WTC11 (cell line): ENCODE measurements around the gene CCDC81. TPM values are rescaled to one million over a fixed set of nuclear protein-coding genes. Genes with fewer than 3 reads are reported as not detected.

Source experiments
- ATAC-seq: fragments of 200-7000 bp; cut with Tn5 transposase; 2 replicates; pipeline ENCODE4 v1.10.0; 2021; ENCODE audit warnings: mild to moderate bottlenecking, moderate library complexity
- CTCF ChIA-PET: fragments of 300-600 bp; sonication (Branson Sonifier 250); formaldehyde crosslinking; loops from one replicate; lab custom pipeline; 2021; ENCODE audit warnings: antibody characterized with exemption; lab: Charles Lee
- POLR2A ChIA-PET: fragments of 350-600 bp; sonication (Branson Sonifier 250); formaldehyde crosslinking; loops from one replicate; lab custom pipeline; 2021; ENCODE audit warnings: antibody characterized with exemption; lab: Charles Lee
- DNase-seq: peaks from one replicate; pipeline ENCODE4 v3.0.0; 2021; ENCODE audit warnings: low spot score
- H3K27ac Mint-ChIP-seq: 2 replicates; pipeline ENCODE4 v1.8.0; 2021; ENCODE audit warnings: mixed read lengths
- H3K27me3 Mint-ChIP-seq: 2 replicates; pipeline ENCODE4 v1.8.0; 2021; ENCODE audit warnings: low read depth, mild to moderate bottlenecking, moderate library complexity, mixed read lengths
- H3K36me3 Mint-ChIP-seq: 2 replicates; pipeline ENCODE4 v1.8.0; 2021; ENCODE audit warnings: mixed read lengths
- H3K4me1 Mint-ChIP-seq: 2 replicates; pipeline ENCODE4 v1.8.0; 2022; ENCODE audit warnings: mixed read lengths
- H3K4me3 Mint-ChIP-seq: 2 replicates; pipeline ENCODE4 v1.8.0; 2021; ENCODE audit warnings: mild to moderate bottlenecking, moderate library complexity, mixed read lengths
- H3K9me3 Mint-ChIP-seq: 2 replicates; pipeline ENCODE4 v1.8.0; 2021; ENCODE audit warnings: mixed read lengths
- CREB1 ChIP-seq: sonication (generic); formaldehyde crosslinking; IDR thresholded peaks from 2 replicates; pipeline ENCODE4 v1.8.0; 2023; ENCODE audit warnings: mild to moderate bottlenecking, missing genetic modification reagents
- ELF4 ChIP-seq: sonication (generic); formaldehyde crosslinking; IDR thresholded peaks from 2 replicates; pipeline ENCODE4 v1.8.1; 2022; ENCODE audit warnings: low read depth, mild to moderate bottlenecking, moderate library complexity, missing genetic modification reagents
- ESRRA ChIP-seq: sonication (generic); formaldehyde crosslinking; IDR thresholded peaks from 2 replicates; pipeline ENCODE4 v1.8.1; 2022; ENCODE audit warnings: mild to moderate bottlenecking, missing genetic modification reagents, borderline replicate concordance
- HMGA2 ChIP-seq: fragments of 250-450 bp; sonication (Bioruptor Pico); IDR thresholded peaks from 2 replicates; pipeline ENCODE4 v1.4.0; 2021; ENCODE audit warnings: mild to moderate bottlenecking, moderate library complexity
- IRF2 ChIP-seq: sonication (generic); formaldehyde crosslinking; IDR thresholded peaks from 2 replicates; pipeline ENCODE4 v1.8.0; 2022; ENCODE audit warnings: low read depth, missing genetic modification reagents, borderline replicate concordance
- JUN ChIP-seq: sonication (generic); formaldehyde crosslinking; IDR thresholded peaks from 2 replicates; pipeline ENCODE4 v1.8.0; 2023; ENCODE audit warnings: mild to moderate bottlenecking, missing genetic modification reagents
- MYBL2 ChIP-seq: sonication (generic); formaldehyde crosslinking; IDR thresholded peaks from 2 replicates; pipeline ENCODE4 v1.8.1; 2023; ENCODE audit warnings: mild to moderate bottlenecking, moderate library complexity, missing genetic modification reagents
- NFYB ChIP-seq: sonication (generic); formaldehyde crosslinking; conservative IDR thresholded peaks from 2 replicates; pipeline ENCODE4 v1.8.0; 2022; ENCODE audit warnings: low read depth, missing genetic modification reagents
- NR2C2 ChIP-seq: sonication (generic); formaldehyde crosslinking; IDR thresholded peaks from 2 replicates; pipeline ENCODE4 v1.8.0; 2022; ENCODE audit warnings: mild to moderate bottlenecking, missing genetic modification reagents
- RELA ChIP-seq: sonication (generic); formaldehyde crosslinking; IDR thresholded peaks from 2 replicates; pipeline ENCODE4 v1.8.1; 2022; ENCODE audit warnings: missing genetic modification reagents, mild to moderate bottlenecking, borderline replicate concordance
- SMAD3 ChIP-seq: sonication (generic); formaldehyde crosslinking; IDR thresholded peaks from 2 replicates; pipeline ENCODE4 v1.8.0; 2022; ENCODE audit warnings: missing genetic modification reagents, mild to moderate bottlenecking, borderline replicate concordance
- TEAD4 ChIP-seq: sonication (generic); formaldehyde crosslinking; IDR thresholded peaks from 2 replicates; pipeline ENCODE4 v1.8.0; 2022; ENCODE audit warnings: mild to moderate bottlenecking, missing genetic modification reagents
- ZNF263 ChIP-seq: sonication (generic); formaldehyde crosslinking; IDR thresholded peaks from 2 replicates; pipeline ENCODE4 v1.8.1; 2022; ENCODE audit warnings: low read depth, mild to moderate bottlenecking, moderate library complexity, missing genetic modification reagents
- ZNF416 ChIP-seq: fragments of 250-450 bp; sonication (Bioruptor Pico); IDR thresholded peaks from 2 replicates; pipeline ENCODE4 v1.9.0; 2021; ENCODE audit warnings: mild to moderate bottlenecking, inconsistent platforms
- total RNA-seq: library from RNA; stranded (reverse); gene quantifications from 3 replicates; pipeline ENCODE4 v1.2.3, GENCODE V29; 2021
- TF ChIP-seq, protein P1 (sequence below): fragments of 250-450 bp; sonication (Bioruptor Pico); conservative IDR thresholded peaks from 2 replicates; pipeline ENCODE4 v1.9.0; 2021; ENCODE audit warnings: mild to moderate bottlenecking
- TF ChIP-seq, protein P2 (sequence below): sonication (generic); formaldehyde crosslinking; conservative IDR thresholded peaks from 2 replicates; pipeline ENCODE4 v1.8.1; 2022; ENCODE audit warnings: mild to moderate bottlenecking, missing genetic modification reagents
- TF ChIP-seq, protein P3 (sequence below): sonication (generic); formaldehyde crosslinking; IDR thresholded peaks from 2 replicates; pipeline ENCODE4 v1.8.1; 2023; ENCODE audit warnings: mild to moderate bottlenecking, missing genetic modification reagents, moderate library complexity
- TF ChIP-seq, protein P4 (sequence below): sonication (generic); formaldehyde crosslinking; IDR thresholded peaks from 2 replicates; pipeline ENCODE4 v1.8.0; 2022; ENCODE audit warnings: missing genetic modification reagents
- TF ChIP-seq, protein P5 (sequence below): sonication (generic); formaldehyde crosslinking; IDR thresholded peaks from 2 replicates; pipeline ENCODE4 v1.8.1; 2023; ENCODE audit warnings: mild to moderate bottlenecking, missing genetic modification reagents, borderline replicate concordance
- TF ChIP-seq, protein P6 (sequence below): fragments of 200-600 bp; IDR thresholded peaks from 2 replicates; pipeline ENCODE4 v1.8.0; 2022; ENCODE audit warnings: antibody characterized with exemption
- TF ChIP-seq, protein P7 (sequence below): sonication (generic); formaldehyde crosslinking; IDR thresholded peaks from 2 replicates; pipeline ENCODE4 v1.8.1; 2022; ENCODE audit warnings: mild to moderate bottlenecking, moderate library complexity, missing genetic modification reagents

The CCDC81 gene
- total RNA-seq, 1 experiment from 2014 or later: 0.98 TPM

DNA sequence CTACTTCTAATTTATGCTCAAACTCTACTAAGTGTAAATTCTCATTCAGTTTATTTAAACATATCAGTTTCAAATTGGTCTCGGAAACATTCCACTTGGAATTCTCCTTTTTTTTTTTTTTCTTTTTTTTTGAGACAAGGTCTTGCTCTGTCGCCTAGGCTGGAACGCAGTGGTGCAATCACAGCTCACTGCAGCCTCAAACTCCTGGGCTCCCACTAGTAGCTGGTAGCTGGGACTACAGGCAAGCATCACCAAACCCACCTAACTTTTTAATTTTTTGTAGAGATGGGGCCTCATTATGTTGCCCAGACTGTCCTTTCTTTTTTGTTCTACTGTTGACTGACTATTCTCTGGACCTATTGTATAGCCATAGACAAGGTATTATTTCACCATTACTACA is 33.3 kb upstream of the CCDC81 start (continued):
- TF ChIP-seq, protein P1, sequence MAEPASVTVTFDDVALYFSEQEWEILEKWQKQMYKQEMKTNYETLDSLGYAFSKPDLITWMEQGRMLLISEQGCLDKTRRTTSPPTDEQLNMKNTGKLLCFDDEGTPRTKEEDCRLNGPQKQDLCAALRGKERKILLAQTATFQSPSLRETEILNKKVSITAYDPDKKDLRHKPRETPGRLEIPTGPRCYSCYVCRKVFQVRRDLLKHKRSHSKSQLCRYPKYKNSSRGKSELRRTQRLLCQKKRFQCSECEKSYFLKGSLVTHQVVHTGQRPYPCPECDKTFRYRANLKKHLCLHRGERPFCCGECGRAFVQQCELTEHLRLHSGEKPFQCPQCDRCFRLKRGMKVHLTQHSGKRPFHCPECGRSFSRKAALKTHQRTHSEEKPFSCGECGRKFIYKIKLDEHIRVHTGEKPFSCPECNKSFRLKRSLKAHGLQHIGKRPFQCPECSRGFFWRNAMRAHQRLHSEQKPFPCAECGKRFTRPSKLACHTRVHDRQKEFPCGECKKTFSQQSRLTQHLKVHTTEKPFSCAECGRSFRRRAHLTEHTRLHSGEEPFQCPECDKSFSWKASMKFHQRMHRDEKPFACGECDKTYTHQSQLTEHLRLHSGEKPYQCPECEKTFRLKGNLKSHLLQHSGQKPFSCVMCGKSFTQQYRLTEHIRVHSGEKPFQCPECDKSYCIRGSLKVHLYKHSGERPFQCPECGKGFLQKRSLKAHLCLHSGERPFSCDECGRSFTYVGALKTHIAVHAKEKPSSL (CRISPR knock-in tag): no peak
- TF ChIP-seq TEAD4 (CRISPR knock-in tag) (no peak), ZNF416 (no peak), MYBL2 (no peak)
- TF ChIP-seq, protein P2, sequence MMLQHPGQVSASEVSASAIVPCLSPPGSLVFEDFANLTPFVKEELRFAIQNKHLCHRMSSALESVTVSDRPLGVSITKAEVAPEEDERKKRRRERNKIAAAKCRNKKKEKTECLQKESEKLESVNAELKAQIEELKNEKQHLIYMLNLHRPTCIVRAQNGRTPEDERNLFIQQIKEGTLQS: no peak

DNA sequence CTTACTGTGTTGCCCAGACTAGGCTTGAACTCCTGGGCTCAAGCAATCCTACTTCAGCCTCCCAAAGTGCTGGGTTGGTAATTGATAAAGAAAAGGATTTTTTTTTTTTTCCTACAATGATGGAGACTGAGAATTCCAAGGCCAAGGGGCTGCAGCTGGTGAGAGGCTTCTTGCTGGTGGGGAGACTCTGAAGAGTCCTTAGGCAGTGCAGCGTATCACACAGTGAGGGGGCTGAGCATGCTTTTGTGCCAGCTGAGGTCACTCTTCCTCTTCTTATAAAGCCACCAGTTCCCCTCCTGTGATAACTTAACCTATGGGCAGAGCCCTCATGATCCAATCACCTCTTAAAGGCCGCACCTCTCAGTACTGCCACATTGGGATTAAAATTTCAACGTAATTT is 28.2 kb upstream of the CCDC81 start:
- DNase-seq (no peak), ATAC-seq (peak; percentile 79)
- Mint-ChIP-seq H3K27ac (no peak overlapping the region), H3K36me3 (0 out of 2 replicates have a peak, but pooled peaks cover 3% of the 10 kb centered on the region), H3K4me1 (no peaks in the 10 kb centered on the region), H3K9me3 (no peaks in the 10 kb centered on the region), H3K27me3 (no peaks in the 10 kb centered on the region), H3K4me3 (no peak overlapping the region)
- CTCF ChIA-PET: interaction anchor here (1.5 kb wide), 1 partner anchor 491 kb away, joined by 3 read pairs; the partner anchor contains the start of gene CCDC83
- POLR2A ChIA-PET: no interaction called here
- TF ChIP-seq CREB1 (CRISPR knock-in tag) (no peak), NFYB (no peak), NR2C2 (CRISPR knock-in tag) (no peak), ZNF263 (CRISPR knock-in tag) (no peak), SMAD3 (CRISPR knock-in tag) (no peak), ESRRA (CRISPR knock-in tag) (no peak), IRF2 (CRISPR knock-in tag) (no peak), JUN (no peak), RELA (CRISPR knock-in tag) (no peak), HMGA2 (CRISPR knock-in tag) (no peak), ELF4 (CRISPR knock-in tag) (no peak)
- TF ChIP-seq, protein P3, sequence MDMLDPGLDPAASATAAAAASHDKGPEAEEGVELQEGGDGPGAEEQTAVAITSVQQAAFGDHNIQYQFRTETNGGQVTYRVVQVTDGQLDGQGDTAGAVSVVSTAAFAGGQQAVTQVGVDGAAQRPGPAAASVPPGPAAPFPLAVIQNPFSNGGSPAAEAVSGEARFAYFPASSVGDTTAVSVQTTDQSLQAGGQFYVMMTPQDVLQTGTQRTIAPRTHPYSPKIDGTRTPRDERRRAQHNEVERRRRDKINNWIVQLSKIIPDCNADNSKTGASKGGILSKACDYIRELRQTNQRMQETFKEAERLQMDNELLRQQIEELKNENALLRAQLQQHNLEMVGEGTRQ: no peak
- TF ChIP-seq, protein P4, sequence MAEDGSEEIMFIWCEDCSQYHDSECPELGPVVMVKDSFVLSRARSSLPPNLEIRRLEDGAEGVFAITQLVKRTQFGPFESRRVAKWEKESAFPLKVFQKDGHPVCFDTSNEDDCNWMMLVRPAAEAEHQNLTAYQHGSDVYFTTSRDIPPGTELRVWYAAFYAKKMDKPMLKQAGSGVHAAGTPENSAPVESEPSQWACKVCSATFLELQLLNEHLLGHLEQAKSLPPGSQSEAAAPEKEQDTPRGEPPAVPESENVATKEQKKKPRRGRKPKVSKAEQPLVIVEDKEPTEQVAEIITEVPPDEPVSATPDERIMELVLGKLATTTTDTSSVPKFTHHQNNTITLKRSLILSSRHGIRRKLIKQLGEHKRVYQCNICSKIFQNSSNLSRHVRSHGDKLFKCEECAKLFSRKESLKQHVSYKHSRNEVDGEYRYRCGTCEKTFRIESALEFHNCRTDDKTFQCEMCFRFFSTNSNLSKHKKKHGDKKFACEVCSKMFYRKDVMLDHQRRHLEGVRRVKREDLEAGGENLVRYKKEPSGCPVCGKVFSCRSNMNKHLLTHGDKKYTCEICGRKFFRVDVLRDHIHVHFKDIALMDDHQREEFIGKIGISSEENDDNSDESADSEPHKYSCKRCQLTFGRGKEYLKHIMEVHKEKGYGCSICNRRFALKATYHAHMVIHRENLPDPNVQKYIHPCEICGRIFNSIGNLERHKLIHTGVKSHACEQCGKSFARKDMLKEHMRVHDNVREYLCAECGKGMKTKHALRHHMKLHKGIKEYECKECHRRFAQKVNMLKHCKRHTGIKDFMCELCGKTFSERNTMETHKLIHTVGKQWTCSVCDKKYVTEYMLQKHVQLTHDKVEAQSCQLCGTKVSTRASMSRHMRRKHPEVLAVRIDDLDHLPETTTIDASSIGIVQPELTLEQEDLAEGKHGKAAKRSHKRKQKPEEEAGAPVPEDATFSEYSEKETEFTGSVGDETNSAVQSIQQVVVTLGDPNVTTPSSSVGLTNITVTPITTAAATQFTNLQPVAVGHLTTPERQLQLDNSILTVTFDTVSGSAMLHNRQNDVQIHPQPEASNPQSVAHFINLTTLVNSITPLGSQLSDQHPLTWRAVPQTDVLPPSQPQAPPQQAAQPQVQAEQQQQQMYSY (CRISPR knock-in tag): no peak
- TF ChIP-seq, protein P5, sequence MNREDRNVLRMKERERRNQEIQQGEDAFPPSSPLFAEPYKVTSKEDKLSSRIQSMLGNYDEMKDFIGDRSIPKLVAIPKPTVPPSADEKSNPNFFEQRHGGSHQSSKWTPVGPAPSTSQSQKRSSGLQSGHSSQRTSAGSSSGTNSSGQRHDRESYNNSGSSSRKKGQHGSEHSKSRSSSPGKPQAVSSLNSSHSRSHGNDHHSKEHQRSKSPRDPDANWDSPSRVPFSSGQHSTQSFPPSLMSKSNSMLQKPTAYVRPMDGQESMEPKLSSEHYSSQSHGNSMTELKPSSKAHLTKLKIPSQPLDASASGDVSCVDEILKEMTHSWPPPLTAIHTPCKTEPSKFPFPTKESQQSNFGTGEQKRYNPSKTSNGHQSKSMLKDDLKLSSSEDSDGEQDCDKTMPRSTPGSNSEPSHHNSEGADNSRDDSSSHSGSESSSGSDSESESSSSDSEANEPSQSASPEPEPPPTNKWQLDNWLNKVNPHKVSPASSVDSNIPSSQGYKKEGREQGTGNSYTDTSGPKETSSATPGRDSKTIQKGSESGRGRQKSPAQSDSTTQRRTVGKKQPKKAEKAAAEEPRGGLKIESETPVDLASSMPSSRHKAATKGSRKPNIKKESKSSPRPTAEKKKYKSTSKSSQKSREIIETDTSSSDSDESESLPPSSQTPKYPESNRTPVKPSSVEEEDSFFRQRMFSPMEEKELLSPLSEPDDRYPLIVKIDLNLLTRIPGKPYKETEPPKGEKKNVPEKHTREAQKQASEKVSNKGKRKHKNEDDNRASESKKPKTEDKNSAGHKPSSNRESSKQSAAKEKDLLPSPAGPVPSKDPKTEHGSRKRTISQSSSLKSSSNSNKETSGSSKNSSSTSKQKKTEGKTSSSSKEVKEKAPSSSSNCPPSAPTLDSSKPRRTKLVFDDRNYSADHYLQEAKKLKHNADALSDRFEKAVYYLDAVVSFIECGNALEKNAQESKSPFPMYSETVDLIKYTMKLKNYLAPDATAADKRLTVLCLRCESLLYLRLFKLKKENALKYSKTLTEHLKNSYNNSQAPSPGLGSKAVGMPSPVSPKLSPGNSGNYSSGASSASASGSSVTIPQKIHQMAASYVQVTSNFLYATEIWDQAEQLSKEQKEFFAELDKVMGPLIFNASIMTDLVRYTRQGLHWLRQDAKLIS (CRISPR knock-in tag): no peak
- TF ChIP-seq, protein P6, sequence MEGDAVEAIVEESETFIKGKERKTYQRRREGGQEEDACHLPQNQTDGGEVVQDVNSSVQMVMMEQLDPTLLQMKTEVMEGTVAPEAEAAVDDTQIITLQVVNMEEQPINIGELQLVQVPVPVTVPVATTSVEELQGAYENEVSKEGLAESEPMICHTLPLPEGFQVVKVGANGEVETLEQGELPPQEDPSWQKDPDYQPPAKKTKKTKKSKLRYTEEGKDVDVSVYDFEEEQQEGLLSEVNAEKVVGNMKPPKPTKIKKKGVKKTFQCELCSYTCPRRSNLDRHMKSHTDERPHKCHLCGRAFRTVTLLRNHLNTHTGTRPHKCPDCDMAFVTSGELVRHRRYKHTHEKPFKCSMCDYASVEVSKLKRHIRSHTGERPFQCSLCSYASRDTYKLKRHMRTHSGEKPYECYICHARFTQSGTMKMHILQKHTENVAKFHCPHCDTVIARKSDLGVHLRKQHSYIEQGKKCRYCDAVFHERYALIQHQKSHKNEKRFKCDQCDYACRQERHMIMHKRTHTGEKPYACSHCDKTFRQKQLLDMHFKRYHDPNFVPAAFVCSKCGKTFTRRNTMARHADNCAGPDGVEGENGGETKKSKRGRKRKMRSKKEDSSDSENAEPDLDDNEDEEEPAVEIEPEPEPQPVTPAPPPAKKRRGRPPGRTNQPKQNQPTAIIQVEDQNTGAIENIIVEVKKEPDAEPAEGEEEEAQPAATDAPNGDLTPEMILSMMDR: no peak
- TF ChIP-seq, protein P7, sequence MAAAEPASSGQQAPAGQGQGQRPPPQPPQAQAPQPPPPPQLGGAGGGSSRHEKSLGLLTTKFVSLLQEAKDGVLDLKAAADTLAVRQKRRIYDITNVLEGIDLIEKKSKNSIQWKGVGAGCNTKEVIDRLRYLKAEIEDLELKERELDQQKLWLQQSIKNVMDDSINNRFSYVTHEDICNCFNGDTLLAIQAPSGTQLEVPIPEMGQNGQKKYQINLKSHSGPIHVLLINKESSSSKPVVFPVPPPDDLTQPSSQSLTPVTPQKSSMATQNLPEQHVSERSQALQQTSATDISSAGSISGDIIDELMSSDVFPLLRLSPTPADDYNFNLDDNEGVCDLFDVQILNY: no peak
